GM19438 (cell line): ENCODE measurements around the gene ANAPC16.
"Not testable (repeated sequence)": the region's sequence is repeated elsewhere in the genome, so short reads cannot be mapped to it uniquely, and the experiment has no call there.

Source experiments
- ATAC-seq: cut with Tn5 transposase; IDR thresholded peaks from one replicate; pipeline ENCODE4 v1.9.1; 2021; ENCODE audit warnings: low read depth; ENCODE audit not compliant: unreplicated experiment

Gene ANAPC16

DNA sequence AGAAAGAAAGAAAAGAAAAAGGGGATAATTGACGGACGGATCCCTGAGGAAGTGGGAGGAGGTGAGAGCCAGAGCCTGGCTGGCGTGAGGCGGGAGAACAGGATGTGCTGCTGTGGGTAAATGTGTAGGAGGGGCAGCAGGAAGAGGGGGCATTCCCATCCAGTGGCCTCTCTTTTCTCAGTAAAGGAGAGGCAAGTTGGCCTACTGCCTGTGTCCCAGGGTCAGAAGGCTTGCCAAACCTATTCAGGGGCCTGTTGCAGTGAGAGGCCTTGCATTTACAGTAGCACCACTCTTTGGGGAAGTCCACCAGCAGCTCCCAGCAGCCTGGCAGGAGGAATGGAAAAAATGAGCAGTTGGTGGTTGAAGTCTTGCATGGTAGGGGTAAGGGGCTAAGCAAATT lies 26.9 kb downstream of the ANAPC16 start:
- ATAC-seq: no peak

DNA sequence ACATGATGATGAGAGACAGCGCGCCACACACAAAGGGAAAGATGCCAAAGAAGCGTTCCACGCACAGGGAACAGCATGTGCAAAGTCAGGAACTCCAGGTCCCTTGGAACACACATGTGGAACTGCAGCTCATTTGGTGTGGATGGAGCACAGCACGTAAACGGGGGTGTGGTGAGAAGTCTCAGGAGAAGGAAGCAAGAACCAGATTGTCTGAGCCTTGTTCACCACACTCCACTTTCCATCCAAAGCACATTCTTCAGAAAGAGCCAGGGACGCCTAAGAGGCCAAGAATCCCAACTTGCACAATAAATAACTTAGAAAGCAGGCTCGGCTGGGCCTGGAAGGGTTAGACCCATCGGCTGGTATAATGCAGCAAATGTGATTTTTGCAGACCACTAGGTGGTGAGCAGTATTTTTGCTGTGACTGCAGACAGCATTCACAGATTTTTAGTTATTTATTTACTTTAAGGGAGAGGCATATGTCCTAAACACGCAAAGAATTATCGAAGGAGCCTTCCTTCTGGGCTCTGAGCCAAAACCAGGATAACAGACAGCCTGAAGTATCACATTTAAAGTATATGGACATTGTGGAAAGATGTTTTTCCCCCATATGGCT lies 28.1 kb downstream of the ANAPC16 start:
- ATAC-seq: no peak

DNA sequence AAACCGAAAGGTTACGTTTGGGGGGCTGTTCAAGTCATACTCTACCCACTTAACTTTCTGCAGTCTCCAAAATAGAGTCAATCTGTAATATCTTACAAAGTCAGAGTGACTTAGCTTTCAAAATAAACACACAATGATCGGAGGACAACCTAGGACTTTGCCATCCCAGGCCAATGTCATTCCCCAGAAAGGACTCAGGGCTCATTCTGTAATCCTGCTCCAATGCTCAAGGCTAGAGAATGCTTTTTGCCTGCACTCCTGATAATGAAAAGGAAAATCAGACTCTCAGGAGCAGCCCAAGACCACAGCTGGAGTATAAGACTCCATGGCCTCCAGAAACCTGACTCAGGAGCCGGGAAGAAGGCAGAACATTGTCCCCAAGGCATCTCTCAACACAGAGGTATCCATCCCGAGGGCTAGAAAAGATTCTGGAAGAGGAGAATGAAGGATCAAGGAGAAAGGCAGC lies 28.8 kb downstream of the ANAPC16 start:
- ATAC-seq: no peak

DNA sequence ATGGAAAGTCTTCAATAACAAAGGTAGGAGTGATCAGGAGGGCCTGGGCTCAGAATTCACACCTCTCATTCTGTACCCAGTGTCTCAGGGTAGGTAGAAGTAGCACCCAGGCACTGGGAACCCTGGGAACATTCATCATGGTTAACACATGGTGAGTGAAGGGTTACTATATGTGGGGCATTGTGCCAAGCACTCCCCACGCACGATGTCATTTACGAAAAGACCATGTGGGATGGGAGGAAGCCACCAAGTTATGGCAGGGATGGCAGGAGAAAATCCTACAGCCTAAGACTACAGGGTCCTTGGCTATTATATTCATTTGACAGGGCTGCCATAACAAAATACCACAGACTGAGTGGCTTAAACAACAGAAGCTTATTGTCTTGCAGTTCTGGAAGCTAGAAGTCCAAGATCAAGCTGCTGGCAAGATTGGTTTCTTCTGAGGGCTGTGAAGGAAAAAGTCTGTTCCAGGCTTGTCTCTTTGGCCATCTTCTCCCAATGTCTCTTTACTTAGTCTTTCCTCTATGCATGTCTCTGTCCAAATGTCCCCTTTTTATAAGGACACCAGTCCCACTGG lies 30.2 kb downstream of the ANAPC16 start:
- ATAC-seq: no peak

DNA sequence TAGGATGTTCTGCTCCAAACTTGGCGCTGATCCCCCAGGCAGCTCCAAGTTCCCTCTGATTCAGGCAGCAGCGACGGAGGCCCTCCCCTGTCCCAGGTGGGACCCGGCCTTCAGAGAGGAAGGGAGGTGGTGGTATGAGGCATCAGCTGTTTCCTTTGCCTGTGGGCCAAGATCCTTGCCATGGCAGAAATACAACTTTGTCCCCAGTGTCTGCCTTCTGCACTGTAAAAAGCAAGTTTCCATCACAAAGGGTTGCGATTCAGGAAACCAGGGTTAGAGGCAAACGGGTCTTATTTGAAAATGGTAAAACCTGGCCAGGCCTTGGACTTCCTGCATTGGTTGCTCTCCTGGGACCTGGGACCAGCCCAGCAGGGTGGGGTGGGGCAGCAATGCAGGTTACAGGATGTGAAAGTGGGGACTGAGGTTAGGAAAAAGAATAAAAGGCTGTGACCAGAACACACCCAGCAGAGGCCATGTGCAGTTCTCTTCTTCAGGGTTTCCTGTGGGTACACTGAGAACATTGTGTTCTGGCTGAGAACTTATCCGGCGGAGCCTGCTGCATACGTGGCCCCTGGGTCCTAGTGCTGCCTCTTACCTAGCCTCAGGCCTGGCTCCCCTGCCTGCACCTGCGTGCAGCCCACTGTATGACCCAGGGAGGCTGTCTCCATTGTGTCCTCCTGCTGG lies 32.8 kb downstream of the ANAPC16 start:
- peak; percentile 83 for ATAC-seq

DNA sequence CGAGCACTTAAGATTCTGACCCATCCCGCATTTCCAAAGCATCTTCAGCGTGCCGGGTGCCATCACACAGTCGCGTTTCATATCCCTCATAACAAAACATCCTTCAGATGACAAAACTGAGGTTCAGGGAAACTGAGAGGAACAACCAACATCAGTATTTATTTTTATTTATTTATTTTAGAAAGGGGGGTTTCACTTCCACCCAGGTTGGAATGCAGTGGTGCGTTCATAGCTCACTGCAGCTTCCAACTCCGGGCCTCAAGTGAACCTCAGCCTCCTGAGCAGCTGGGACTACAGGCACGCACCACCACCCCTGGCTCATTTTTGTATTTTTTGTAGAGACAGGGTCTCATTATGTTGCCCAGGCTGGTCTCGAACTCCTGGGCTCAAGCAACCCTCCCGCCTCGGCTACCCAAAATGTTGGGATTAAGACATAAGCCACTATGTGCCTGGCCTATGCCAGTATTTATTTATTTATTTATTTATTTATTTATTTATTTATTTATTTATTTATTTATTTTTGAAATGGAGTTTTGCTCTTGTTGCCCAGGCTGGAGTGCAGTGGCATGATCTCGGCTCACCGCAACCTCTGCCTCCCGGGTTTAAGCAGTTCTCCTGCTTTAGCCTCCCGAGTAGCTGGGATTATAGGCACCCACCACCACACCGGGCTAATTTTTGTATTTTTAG lies 33.5 kb downstream of the ANAPC16 start:
- not testable (repeated sequence) for ATAC-seq

DNA sequence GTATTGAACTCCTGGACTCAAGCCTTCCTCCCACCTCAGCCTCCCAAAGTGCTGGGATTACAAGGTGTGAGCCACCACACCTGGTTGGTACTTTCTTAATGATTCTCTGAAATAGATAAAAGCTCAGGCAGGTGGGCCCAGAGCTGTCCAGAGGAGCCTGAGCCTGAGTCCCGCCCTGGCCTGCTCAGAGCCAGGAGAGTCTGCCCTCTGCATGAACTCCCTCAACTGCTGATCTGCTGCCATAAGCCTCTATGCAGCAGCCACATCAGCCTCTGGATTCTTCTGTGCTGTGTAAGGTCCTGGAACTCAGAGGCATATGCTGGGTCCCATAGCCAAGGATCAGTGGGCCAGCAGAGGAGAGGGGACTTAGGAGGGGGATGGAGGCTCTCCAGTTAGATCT lies 34.9 kb downstream of the ANAPC16 start:
- no peak for ATAC-seq

DNA sequence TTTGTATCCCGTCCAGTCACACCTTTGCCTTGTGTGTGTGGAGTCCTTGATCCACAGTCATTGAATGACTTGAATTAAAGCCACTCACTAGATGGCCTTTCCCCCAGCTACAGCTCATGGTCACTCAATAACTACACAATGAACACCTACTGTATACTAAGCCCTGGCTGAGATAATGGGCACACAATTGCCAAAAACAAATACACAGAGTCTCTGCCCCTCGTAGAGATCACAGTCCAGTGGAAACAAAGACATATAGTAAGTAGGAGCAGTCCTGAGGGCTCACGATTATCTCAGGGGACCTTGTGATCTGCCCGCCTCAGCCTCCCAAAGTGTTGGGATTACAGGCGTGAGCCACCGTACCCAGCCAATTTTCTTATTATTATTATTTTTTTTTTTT lies 35.8 kb downstream of the ANAPC16 start:
- ATAC-seq: no peak

DNA sequence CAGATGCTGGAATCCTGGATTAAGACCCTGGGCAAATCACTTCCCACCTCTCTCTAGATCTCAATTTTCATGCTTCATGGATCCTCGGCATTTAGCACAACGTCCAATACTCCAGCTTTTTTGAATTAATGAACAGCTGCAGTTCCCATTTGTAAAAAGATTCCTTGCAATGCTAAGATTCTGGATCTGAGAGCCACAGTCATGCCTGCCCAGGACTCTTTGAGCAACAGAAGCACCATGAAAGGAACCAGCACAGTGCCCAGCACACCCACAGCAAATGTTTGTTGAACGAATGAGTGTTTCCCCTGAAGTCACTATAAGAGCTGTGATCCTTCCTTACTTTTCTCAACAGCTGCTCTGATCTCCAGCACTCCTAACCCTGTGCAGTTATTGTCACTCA lies 37.2 kb downstream of the ANAPC16 start:
- no peak for ATAC-seq

DNA sequence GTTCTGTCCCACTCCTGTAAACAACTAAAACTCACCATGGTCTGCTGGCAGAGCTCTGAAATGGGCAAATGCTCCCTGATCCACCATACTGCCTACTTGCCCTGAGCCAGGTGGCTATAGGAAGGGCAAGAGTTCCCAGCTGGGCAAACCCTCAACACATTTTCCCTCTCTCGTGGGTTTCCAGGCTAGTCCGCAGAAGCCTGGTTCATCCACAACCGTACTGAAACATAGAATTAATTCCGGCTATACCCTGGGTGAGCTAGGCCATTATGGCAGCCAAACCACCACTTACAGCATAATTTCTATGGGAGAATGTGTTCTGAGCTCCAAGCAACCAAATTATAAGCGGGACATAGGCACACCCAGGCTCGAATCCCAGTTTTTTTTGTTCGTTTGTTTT lies 37.8 kb downstream of the ANAPC16 start:
- no peak for ATAC-seq

DNA sequence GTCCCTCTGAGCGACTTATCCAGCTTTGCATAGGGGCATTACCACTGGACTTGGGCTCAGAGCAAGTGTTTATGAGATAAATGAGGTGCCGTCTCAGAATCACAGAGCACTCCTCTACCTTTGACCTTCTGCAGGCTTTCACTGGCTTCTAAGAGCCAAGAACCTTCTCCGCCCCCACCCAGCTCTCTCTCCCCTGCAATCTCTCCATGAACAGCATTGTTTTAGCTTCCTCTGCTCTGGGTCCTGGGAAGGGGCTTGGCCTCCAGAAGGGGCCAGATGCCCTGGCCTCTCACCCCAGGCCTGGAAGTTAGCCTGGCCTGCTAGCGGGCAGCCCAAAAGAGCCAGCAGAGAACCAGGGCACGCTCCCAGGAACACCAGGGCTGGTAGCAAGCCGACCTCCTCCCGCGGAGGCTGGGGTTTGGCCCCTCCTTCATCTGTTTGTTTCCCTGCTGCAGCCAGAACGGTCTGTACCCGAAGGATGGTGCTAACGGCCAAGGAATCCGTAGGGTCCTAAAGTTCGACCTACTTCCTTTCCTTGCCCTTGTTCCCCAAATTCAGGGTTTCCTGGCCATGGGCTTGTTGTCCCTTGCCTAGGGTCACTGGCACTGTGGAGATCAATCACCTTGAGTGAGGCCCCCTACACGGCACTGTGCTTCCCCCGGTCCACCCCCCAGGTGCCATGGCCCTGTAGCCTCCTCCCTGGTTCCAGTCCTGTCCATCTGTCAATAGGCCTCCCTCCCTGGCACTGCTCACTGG lies 39.2 kb downstream of the ANAPC16 start:
- ATAC-seq: no peak

DNA sequence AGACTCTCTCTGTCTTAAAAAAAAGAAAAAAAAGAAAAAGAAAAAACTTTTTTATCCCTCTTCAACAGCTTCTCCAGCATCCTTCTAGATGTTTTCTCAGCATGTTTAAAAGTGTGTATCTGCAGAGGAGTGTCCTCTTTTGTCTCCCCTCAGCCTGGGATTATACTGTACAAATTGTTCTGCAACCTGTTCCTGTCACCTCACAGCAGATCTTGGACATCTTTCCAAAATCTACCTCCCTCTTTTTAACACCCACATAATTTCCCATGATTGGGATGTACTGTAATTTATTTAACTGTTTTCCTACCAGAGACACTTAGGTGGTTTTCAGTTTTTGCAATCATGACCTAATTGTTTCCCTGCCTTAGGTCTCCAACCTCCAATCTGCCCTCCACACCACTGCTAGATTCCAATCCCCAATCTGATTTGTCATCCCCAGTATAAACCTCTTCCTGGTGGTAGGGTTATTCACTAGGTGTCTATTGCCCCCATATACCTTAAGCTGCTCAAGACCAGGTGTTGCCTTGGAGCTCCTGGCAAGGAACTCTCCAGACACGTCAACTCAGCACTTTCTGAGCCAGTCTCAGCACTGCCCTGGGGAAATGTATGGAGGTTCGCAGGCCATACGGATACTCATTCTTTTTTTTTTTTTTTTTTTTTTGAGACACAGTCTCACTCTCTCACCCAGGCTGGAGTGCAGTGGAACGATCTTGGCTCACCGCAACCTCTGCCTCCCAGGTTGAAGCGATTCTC lies 40.3 kb downstream of the ANAPC16 start:
- ATAC-seq: no peak

DNA sequence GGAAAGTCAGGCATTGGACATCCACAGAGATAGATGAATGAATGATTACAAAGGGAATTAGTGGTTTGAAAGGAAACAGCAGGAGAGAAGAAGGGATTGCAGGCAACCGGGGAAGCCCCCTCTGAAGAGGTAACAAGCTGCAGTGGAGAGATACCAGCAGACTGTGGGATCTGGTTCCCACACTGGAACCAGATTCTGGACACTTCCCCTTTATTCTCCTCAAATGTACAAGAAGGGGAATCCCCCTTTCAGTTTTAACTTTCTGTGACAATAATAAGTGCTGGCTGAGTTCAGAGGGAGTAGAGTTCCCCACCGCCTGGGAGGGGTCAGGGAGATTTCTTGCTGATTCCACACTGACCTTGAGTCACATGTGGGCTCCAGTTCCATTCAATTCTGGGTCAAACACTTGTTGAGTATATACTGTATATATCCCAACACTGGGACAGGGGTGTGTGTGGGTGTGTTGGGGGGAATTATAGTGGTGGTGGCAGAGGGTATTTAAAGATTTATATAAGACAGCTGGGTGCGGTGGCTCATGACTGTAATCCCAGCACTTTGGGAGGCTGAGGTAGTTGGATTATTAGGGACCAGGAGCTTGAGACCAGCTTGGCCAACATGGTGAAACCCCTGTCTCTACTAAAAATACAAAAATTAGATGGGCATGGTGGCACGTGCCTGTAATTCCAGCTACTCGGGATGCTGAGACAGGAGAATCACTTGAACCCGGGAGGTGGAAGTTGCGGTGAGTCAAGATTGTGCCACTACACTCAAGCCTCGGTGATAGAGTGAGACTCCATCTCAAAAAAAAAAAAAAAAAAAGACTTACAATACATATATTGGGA lies 41.5 kb downstream of the ANAPC16 start:
- ATAC-seq: no peak

DNA sequence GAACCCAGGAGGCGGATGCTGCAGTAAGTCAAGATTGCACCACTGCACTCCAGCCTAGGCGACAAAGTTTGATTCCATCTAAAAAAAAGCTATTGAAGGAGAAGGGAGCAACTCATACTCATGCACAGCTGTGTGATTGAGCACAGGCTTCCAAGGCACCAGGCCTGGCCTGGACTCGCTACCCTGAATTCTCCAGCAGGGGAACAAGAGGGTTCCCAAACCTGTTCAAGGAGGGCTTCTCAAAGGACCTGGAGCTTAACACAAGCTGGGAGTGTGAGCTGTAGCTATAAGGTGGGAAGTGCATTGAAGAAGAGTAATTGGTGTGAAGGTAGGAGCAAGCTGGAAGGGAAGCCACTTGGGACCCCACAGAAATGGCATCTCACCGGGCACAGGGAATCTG lies 42.8 kb downstream of the ANAPC16 start:
- ATAC-seq: no peak

DNA sequence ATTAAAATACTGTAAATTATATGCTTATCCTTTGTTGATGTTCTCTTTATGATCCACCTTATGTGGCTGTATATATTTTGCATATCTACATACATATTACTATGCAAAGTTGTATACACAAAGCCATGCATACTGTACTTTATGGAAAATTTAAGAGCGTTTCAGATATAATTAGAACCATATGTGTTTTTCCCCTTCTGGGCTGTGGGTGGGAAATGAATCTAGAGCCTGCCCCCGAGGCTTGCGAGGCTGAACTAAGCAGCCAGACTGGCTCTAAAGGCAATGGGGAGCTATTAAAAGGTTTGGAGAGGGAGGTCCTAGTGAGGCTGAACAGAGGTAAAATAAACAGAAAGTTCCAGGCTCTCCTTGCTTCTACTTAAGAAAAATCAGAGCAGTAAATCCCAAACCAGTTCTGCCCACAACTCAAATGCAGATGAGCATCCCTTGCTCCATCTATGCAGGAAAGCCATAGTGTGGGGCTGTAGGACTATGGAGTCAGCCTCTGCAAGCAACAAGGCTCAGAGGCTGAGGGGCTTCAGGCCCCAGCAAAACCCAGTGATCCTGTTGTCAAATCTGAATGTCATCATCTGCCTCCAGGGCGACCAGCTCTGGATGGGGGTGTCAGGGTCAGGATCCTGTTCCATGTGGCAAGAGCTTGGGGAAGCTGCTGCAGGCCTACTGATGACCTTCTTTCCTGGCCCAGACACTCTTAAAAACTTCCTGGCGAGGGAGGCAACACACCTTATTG lies 43.9 kb downstream of the ANAPC16 start:
- no peak for ATAC-seq

DNA sequence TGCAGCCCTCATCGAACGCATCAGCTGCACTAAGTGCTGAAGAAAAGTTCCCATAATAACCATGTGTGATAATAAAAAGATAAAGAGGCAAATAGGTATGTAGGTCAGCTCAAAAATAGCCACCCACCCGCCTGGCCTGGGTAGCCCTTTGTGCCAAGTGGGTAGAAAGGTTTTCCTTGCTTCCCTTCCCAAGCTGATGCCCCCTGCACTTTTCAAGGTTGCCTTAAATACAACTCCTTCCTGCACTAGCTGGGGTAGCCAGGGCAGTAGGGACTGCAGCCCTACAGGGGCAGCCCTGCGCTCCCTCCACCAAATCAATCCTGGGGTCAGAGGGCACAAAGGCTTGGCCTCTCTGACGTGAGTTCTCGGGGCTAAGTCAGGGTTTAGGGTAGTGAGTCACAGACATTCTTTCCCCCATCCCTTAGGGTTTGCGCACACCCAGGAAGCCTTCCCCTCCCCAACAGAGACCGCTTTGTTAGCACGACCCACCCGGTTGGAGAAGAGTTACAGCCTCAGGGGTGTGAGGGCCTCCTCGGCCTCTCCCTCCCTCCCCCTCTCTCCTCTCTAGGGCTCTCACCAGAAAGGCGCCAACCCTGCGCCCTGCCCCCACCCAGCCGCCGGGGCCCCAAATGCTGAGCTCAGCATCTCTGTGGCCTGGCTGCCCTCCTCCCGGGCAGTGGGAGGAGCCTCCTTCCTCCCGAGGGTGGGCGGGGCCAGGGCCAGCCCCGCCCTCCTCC lies 44.6 kb downstream of the ANAPC16 start:
- peak; percentile 64 for ATAC-seq

DNA sequence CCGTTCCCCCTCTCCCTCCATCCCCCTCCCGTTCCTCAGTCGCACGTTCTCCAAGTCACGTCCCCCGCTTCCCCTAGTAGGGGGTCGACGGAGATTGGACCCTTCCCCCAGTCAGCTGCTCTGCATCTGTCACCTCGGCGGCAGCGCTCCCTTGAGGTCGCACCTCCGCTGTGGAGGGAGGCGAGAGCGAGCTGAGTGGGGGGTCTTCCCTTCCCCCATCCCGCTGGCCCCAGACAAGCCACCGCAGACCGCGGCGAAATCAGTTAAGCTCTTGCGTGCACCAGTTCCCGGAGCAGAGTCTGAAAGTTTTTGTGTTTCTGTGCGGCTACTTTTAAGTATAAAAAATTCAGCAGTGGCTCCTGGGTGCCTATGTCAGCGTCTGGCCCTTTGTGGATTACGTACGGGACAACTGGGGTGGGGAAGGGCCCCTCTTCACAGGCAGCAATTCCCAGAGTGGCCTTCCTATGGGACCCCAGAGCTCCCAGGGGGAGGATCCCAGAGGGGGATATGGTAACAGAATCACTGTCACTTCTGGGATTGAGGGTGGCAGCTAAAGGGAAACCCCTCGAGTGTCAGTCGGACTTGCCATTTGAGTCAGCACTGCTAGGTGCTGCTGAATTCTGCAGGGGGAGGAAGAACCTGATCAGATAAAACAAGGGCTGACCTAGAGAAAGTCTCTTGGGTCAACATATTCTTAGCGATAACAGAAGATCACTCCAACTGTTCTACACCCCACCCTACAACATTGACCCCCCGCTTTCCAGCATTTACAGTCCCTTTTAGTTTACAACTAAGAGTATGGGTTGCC lies 45.4 kb downstream of the ANAPC16 start:
- peak; percentile 49 for ATAC-seq
